HG02642 (cell line): ENCODE measurements around the gene MSANTD1.

Source experiments
- ATAC-seq: cut with Tn5 transposase; IDR thresholded peaks from one replicate; pipeline ENCODE4 v1.9.1; 2021; ENCODE audit warnings: mild to moderate bottlenecking; ENCODE audit not compliant: unreplicated experiment, poor library complexity

Gene MSANTD1

GRCh38 chr4:3245676-3246075 is 3.3 kb upstream of the MSANTD1 start:
- no peak for ATAC-seq

DNA sequence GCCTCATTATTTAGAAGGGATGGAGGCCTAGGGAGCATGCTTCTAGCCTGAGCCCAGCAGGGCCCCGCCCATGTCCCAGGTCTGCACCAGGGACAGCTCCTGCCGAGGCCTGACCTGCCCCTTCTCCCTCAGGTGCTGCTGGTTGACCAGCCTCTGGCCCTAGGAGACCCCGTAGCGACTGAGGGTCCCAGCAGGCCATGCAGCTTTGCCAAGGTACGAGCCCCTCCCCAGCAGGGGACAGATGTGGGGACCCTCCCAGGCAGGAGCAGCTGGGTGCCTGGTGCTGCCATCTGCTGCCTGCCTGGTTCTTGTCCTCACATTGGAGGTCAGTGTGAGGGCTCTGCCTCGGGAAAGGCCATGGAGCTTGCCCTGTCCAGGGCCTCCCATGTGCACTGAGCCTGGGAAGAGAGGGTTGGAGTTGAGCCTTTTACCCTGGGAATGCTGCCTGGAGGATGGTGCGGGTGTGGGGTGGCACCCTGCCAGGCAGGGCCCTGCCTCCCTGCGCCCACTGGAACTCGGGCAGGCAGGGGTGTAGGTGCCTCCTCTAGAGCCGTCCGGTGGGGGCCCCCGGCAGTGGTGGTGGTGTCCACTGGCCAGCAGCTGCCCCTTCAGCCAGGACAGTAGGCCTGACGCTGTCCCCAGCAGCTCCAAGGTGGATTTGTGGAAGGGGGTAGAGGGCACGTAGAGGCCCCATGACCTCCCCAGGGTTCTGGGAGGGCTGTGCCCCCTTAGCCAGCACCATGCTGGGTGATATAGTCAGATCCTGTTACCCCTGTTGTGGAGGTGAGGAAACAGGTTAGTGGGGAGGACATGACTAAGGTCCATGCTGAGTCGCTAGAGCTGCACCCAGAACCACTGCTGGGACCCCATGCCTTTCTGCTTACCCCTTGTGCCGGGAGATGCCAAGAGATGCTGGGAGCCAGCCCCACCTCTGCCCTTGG is 2.2 kb upstream of the MSANTD1 start:
- ATAC-seq = no peak

DNA sequence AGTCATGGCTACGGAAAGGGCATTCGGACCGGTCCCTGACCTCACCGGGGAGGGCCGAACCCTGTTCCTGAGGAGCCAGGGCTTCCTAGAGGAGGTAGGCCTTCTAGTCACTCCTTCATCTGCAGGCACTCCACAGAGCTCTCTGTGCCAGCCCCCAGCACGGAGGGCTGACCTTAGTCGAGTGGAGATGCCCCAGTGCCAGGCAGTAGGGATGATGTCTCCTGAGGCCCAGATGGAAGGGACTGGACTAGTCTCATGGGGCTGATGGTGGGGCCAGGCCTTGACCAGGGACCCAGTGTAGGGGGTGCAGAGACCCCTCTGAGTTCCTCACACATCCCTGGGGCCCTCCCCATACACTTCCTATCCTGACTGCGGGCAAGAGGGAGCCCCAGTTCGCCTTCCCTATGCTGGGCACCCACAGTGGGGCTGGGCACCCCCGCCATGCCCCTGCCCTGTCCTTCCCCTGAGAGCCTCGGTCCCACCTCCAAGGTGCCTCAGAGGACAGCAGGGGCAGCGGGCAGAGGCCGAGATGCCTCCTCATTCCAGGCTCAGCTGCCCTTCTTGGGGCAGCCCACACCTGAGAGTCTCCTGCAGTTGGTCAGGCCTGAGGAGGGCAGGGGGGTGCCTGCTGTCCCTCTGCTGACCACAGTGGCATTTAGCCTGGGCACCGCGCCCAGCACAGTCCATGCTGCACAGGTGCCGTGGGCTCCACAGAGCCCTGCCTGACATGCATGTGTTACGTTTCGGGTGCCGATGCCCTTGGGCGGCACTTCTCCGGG is 1.4 kb upstream of the MSANTD1 start:
- ATAC-seq = no peak

GRCh38 chr4:3248178-3248480 is 830 bp upstream of the MSANTD1 start:
- no peak for ATAC-seq

DNA sequence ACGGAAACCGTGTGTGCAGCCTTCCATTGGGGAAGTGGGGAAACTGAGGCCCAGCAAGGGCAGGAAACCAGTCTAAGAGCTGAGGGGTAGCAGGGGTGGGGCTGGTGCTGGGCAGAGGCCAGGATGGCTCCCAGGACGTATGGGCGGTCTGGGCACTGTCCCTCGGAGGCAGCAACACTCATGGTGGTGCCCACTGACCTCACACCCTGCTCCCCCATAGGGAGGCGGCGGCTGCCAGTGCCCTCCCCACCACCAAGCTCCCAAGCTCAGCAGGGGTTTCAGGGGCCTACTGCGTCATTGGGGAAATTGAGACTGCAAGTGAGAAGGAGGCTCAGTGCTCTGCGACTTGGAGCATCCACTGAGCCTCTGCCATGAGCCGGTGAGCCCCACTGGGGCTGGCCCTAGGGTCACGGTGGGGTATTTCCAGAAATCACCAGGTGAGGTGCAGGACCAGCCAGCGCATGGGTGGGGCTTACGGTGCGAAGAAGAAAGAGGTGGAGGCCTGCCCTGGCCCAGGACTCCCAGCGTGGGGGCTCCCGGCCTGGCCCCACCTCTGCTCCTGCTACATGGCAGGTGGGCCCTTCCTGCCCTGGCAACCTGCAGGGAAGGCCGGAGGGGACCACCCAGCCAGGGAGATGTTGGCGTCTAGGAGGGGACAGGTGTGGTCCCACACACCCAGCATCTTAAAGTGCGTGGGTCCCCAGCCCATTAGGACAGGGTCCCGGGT is 915 bp downstream of the MSANTD1 start:
- ATAC-seq = no peak

GRCh38 chr4:3250438-3250955 is 1.5 kb downstream of the MSANTD1 start:
- ATAC-seq = no peak

- no peak for ATAC-seq
Observed at GRCh38 chr4:3250956-3251690, 2.2 kb downstream of the MSANTD1 start.

DNA sequence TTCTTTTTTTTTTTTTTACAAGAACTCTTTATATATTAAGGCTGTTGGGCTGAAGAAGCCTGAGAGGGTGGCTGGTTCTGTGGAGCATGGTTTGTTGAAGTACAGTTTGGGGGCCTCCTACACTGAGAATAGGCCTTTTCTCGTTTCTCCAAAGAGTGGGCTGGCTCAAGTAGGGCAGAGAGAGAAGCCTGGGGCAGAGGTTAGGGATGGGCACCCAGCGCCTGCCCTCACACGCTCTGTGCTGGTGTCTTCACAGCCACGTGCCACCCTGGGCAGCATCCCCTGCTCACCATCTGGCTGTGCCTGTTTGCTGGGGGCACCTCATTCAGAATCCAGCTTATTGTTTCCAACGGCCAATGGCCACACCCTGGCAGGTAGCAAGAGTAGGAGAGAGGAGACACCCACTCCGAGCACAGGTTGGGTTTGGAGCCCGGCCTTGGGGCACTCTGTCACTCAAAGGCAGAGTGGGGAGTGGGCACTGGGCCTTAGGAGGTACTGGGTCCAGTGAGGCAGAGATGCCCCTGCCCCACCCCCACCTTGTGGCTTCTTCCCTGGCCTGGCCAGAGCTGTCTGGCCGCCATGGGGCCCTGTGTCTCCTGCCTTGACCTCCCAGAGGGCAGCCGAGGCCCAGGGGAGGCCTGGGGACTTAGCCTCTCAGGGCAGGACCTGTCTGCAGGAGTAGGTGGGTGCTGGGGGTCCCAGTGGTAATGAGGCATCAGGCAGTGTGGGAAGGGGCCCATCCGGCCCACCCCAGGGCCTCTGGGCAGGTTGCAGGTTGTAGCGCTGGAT is 2.9 kb downstream of the MSANTD1 start:
- no peak for ATAC-seq

- ATAC-seq = no peak
Observed at GRCh38 chr4:3252480-3252828, 3.5 kb downstream of the MSANTD1 start.

- ATAC-seq = no peak
Observed at GRCh38 chr4:3252831-3253641, 4.1 kb downstream of the MSANTD1 start.

DNA sequence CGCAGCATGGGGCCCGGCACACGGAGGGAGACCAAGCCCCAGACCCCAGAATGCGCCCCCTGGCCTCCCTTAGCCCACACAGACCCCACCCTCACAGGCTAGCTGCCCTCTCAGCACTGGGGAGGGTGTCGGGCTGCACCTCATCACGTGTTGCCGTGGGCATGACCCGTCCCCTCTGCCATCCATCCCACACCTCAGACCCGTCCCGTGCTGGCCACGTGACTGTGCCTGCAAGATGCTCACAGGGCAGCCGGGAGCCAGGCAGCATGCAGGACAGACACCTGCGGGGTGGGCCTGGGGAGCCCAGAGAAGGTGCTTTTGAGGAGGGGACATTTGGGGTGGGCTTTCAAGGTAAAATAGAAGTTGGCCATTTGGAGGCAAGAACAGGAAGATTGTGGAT is 4.8 kb downstream of the MSANTD1 start:
- ATAC-seq = no peak

- no peak for ATAC-seq
Observed at GRCh38 chr4:3254302-3255131, 5.6 kb downstream of the MSANTD1 start.

GRCh38 chr4:3255611-3256186 is 6.7 kb downstream of the MSANTD1 start:
- ATAC-seq = no peak

DNA sequence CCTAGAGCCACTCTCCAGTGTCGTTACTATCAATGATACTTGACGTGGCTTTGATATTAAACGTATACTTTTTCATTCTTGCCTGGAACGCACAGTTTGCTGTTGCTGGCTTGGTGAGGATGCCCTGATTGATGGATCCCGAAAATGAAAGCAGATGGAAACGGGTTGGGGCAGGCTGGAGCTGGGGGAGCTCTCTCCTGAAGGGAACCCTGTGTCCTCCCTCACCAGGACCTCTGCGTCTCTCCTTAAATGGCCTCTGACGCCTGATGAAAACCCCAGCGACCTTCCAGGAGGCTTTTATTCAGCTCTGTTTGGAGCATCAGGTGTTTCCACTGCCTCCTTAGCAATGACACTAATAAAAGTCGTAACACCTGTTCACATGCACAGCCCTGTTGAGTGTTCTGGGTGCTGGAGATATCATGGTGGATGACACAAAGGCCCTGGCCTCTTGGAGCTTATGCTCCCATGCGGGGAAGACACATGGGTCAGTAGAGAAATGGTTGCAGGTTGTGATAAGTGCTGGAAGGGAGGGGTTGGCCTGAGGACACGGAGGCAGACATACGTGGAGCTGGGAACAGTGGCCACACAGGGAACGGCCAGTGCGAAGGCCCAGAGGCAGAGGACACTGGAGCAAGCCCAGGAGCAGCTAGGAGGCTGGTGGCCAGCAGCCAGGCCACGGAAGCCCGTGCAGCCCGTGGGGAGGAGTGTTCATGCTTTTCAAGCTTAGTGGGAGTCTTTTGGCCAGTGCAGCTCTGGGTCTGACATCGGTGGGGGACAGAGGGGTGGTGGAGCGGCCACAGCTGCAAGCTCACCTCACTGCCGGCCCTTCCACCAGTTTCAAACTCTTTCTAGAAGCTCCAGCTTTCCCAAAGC is 7.5 kb downstream of the MSANTD1 start:
- no peak for ATAC-seq

DNA sequence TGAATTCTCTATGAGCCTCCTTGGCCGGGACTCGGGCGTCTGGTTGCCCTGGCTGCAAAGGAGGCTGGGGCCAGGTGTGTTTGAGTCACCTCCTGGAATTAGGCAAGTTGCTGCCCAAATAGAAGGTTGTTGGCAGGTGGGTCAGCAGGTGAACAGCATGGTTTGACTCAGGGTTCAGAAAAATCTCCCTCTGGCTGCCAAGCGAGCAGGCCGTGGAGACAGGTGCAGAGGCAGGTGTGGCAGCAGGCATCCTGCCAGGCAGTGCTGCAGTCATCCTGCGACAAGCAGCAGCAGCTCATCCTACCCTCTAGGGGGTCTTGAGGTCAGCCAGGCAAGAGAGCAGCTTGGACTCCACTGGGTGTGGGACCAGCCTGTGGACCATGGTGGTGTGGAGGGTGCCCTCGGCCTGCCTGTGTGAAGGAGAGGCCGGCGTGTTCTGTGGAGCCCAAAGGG is 8.2 kb downstream of the MSANTD1 start:
- no peak for ATAC-seq
